WTC11 (cell line): ENCODE results near the gene SEC11A. TPM values are rescaled to one million over a fixed set of nuclear protein-coding genes. Genes with fewer than 3 reads are reported as not detected.
A peak's percentile ranks its signal among the peaks of the same experiment; 100 is the strongest.
"Not testable (repeated sequence)": the region's sequence is repeated elsewhere in the genome, so short reads cannot be mapped to it uniquely, and the experiment has no call there.

Experiments
- ATAC-seq: fragments of 200-7000 bp; cut with Tn5 transposase; 2 replicates; pipeline ENCODE4 v1.10.0; 2021; ENCODE audit warnings: mild to moderate bottlenecking, moderate library complexity
- CTCF ChIA-PET: fragments of 300-600 bp; sonication (Branson Sonifier 250); formaldehyde crosslinking; loops from one replicate; lab custom pipeline; 2021; ENCODE audit warnings: antibody characterized with exemption; lab: Charles Lee
- POLR2A ChIA-PET: fragments of 350-600 bp; sonication (Branson Sonifier 250); formaldehyde crosslinking; loops from one replicate; lab custom pipeline; 2021; ENCODE audit warnings: antibody characterized with exemption; lab: Charles Lee
- DNase-seq: peaks from one replicate; pipeline ENCODE4 v3.0.0; 2021; ENCODE audit warnings: low spot score
- H3K27ac Mint-ChIP-seq: 2 replicates; pipeline ENCODE4 v1.8.0; 2021; ENCODE audit warnings: mixed read lengths
- H3K27me3 Mint-ChIP-seq: 2 replicates; pipeline ENCODE4 v1.8.0; 2021; ENCODE audit warnings: low read depth, mild to moderate bottlenecking, moderate library complexity, mixed read lengths
- H3K36me3 Mint-ChIP-seq: 2 replicates; pipeline ENCODE4 v1.8.0; 2021; ENCODE audit warnings: mixed read lengths
- H3K4me1 Mint-ChIP-seq: 2 replicates; pipeline ENCODE4 v1.8.0; 2022; ENCODE audit warnings: mixed read lengths
- H3K4me3 Mint-ChIP-seq: 2 replicates; pipeline ENCODE4 v1.8.0; 2021; ENCODE audit warnings: mild to moderate bottlenecking, moderate library complexity, mixed read lengths
- H3K9me3 Mint-ChIP-seq: 2 replicates; pipeline ENCODE4 v1.8.0; 2021; ENCODE audit warnings: mixed read lengths
- ESRRA ChIP-seq: sonication (generic); formaldehyde crosslinking; IDR thresholded peaks from 2 replicates; pipeline ENCODE4 v1.8.1; 2022; ENCODE audit warnings: mild to moderate bottlenecking, missing genetic modification reagents, borderline replicate concordance
- IRF2 ChIP-seq: sonication (generic); formaldehyde crosslinking; IDR thresholded peaks from 2 replicates; pipeline ENCODE4 v1.8.0; 2022; ENCODE audit warnings: low read depth, missing genetic modification reagents, borderline replicate concordance
- JUN ChIP-seq: sonication (generic); formaldehyde crosslinking; IDR thresholded peaks from 2 replicates; pipeline ENCODE4 v1.8.0; 2023; ENCODE audit warnings: mild to moderate bottlenecking, missing genetic modification reagents
- MYBL2 ChIP-seq: sonication (generic); formaldehyde crosslinking; IDR thresholded peaks from 2 replicates; pipeline ENCODE4 v1.8.1; 2023; ENCODE audit warnings: mild to moderate bottlenecking, moderate library complexity, missing genetic modification reagents
- NFYB ChIP-seq: sonication (generic); formaldehyde crosslinking; conservative IDR thresholded peaks from 2 replicates; pipeline ENCODE4 v1.8.0; 2022; ENCODE audit warnings: low read depth, missing genetic modification reagents
- PRRX2 ChIP-seq: fragments of 250-450 bp; sonication (Bioruptor Pico); IDR thresholded peaks from 2 replicates; pipeline ENCODE4 v1.8.0; 2021; ENCODE audit warnings: mild to moderate bottlenecking
- SOX15 ChIP-seq: fragments of 250-450 bp; sonication (Bioruptor Pico); IDR thresholded peaks from 2 replicates; pipeline ENCODE4 v1.9.0; 2021; ENCODE audit warnings: mild to moderate bottlenecking
- TP53 ChIP-seq: sonication (generic); formaldehyde crosslinking; IDR thresholded peaks from 2 replicates; pipeline ENCODE4 v1.8.1; 2023; ENCODE audit warnings: mild to moderate bottlenecking, missing genetic modification reagents
- ZNF232 ChIP-seq: sonication (generic); formaldehyde crosslinking; IDR thresholded peaks from 2 replicates; pipeline ENCODE4 v1.8.0; 2022; ENCODE audit warnings: mild to moderate bottlenecking, missing genetic modification reagents
- ZNF317 ChIP-seq: sonication (generic); formaldehyde crosslinking; IDR thresholded peaks from 2 replicates; pipeline ENCODE4 v1.8.1; 2023; ENCODE audit warnings: low read depth, mild to moderate bottlenecking, moderate library complexity, missing genetic modification reagents, borderline replicate concordance
- ZNF396 ChIP-seq: fragments of 250-450 bp; sonication (Bioruptor Pico); IDR thresholded peaks from 2 replicates; pipeline ENCODE4 v1.8.0; 2021; ENCODE audit warnings: mild to moderate bottlenecking, moderate library complexity, borderline replicate concordance
- total RNA-seq: library from RNA; stranded (reverse); gene quantifications from 3 replicates; pipeline ENCODE4 v1.2.3, GENCODE V29; 2021
- TF ChIP-seq, protein P1 (sequence below): sonication (generic); formaldehyde crosslinking; IDR thresholded peaks from 2 replicates; pipeline ENCODE4 v1.8.0; 2022; ENCODE audit warnings: mild to moderate bottlenecking, missing genetic modification reagents
- TF ChIP-seq, protein P2 (sequence below): fragments of 250-450 bp; sonication (Bioruptor Pico); IDR thresholded peaks from 2 replicates; pipeline ENCODE4 v1.9.0; 2021; ENCODE audit warnings: mild to moderate bottlenecking
- TF ChIP-seq, protein P3 (sequence below): sonication (generic); formaldehyde crosslinking; IDR thresholded peaks from 2 replicates; pipeline ENCODE4 v1.8.1; 2023; ENCODE audit warnings: mild to moderate bottlenecking, missing genetic modification reagents, moderate library complexity
- TF ChIP-seq, protein P4 (sequence below): sonication (generic); formaldehyde crosslinking; IDR thresholded peaks from 2 replicates; pipeline ENCODE4 v1.8.1; 2022; ENCODE audit warnings: missing genetic modification reagents, borderline replicate concordance
- TF ChIP-seq, protein P5 (sequence below): sonication (generic); formaldehyde crosslinking; IDR thresholded peaks from 2 replicates; pipeline ENCODE4 v1.8.0; 2022; ENCODE audit warnings: missing genetic modification reagents

Gene SEC11A
- total RNA-seq, 1 experiment from 2014 or later, result 214 TPM

DNA sequence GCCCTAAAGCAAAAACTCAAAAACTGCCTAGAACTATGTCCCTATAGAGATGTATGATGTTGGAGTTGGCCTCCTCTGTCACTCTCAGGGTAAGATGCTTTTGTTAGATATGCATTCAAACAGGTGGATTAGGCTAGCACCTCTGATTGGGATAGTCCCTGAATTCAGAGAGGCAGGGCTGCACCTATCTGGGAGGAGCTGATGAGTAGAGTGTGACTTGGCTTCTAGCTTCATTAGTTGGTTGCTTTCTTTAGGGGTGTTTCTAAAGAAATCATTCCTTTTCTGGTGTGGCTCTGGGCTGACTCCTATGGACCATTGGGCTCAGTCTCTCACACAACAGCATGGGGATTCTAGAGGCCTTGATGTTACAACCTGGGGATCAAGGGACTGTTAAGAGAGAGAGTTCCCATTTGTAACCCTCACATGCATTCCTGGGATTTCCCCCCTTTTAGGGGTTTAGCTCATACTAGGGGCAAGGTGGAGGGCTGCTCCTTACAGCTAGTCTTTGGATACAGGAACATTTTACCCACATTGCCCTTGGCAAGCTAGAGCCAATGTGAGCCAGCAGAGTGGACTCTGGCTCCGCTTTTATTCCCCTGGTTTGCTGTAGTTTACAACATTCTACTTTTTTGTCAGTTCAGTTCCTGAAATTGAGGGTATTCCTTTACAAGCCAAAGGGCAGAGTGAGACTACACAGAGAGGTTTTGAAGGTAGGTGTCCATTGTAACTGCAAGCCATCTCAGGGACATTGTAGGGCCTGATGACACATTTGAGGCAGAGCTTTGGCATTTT, 40.0 kb upstream of the SEC11A start:
- Mint-ChIP-seq H3K27ac (0 out of 2 replicates have a peak overlapping the region, but pooled peaks have one; percentile 55), H3K4me1 (peaks cover 12% of the 10 kb centered on the region), H3K27me3 (no peaks in the 10 kb centered on the region), H3K36me3 (no peaks in the 10 kb centered on the region; the same call in 1 of the 2 replicates), H3K9me3 (no peaks in the 10 kb centered on the region), H3K4me3 (no peak overlapping the region)
- peak; percentile 43 for ATAC-seq
- CTCF ChIA-PET, result interaction anchor here (0.6 to 1.8 kb wide), 7 partner anchors 8 to 185 kb away, joined by 3 to 7 read pairs (median 4); partner anchors contain the start of gene NMB
- DNase-seq, result no peak
- POLR2A ChIA-PET, result no interaction called here
- TF ChIP-seq, protein P1, sequence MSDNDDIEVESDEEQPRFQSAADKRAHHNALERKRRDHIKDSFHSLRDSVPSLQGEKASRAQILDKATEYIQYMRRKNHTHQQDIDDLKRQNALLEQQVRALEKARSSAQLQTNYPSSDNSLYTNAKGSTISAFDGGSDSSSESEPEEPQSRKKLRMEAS (CRISPR knock-in tag), result no peak
- no peak for TF ChIP-seq ZNF396 (CRISPR knock-in tag)
- TF ChIP-seq, protein P2, sequence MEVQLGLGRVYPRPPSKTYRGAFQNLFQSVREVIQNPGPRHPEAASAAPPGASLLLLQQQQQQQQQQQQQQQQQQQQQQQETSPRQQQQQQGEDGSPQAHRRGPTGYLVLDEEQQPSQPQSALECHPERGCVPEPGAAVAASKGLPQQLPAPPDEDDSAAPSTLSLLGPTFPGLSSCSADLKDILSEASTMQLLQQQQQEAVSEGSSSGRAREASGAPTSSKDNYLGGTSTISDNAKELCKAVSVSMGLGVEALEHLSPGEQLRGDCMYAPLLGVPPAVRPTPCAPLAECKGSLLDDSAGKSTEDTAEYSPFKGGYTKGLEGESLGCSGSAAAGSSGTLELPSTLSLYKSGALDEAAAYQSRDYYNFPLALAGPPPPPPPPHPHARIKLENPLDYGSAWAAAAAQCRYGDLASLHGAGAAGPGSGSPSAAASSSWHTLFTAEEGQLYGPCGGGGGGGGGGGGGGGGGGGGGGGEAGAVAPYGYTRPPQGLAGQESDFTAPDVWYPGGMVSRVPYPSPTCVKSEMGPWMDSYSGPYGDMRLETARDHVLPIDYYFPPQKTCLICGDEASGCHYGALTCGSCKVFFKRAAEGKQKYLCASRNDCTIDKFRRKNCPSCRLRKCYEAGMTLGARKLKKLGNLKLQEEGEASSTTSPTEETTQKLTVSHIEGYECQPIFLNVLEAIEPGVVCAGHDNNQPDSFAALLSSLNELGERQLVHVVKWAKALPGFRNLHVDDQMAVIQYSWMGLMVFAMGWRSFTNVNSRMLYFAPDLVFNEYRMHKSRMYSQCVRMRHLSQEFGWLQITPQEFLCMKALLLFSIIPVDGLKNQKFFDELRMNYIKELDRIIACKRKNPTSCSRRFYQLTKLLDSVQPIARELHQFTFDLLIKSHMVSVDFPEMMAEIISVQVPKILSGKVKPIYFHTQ (CRISPR knock-in tag), result no peak
- TF ChIP-seq JUN (CRISPR knock-in tag), result no peak
- TF ChIP-seq ZNF232 (CRISPR knock-in tag), result no peak
- no peak for TF ChIP-seq ZNF317
- no peak for TF ChIP-seq SOX15 (CRISPR knock-in tag)
- TF ChIP-seq, protein P3, sequence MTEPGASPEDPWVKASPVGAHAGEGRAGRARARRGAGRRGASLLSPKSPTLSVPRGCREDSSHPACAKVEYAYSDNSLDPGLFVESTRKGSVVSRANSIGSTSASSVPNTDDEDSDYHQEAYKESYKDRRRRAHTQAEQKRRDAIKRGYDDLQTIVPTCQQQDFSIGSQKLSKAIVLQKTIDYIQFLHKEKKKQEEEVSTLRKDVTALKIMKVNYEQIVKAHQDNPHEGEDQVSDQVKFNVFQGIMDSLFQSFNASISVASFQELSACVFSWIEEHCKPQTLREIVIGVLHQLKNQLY (CRISPR knock-in tag), result no peak
- TF ChIP-seq PRRX2, result no peak
- TF ChIP-seq NFYB (CRISPR knock-in tag), result no peak
- no peak for TF ChIP-seq TP53
- TF ChIP-seq, protein P4, sequence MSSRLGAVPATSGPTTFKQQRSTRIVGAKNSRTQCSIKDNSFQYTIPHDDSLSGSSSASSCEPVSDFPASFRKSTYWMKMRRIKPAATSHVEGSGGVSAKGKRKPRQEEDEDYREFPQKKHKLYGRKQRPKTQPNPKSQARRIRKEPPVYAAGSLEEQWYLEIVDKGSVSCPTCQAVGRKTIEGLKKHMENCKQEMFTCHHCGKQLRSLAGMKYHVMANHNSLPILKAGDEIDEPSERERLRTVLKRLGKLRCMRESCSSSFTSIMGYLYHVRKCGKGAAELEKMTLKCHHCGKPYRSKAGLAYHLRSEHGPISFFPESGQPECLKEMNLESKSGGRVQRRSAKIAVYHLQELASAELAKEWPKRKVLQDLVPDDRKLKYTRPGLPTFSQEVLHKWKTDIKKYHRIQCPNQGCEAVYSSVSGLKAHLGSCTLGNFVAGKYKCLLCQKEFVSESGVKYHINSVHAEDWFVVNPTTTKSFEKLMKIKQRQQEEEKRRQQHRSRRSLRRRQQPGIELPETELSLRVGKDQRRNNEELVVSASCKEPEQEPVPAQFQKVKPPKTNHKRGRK, result no peak
- TF ChIP-seq ESRRA, result no peak
- TF ChIP-seq, protein P5, sequence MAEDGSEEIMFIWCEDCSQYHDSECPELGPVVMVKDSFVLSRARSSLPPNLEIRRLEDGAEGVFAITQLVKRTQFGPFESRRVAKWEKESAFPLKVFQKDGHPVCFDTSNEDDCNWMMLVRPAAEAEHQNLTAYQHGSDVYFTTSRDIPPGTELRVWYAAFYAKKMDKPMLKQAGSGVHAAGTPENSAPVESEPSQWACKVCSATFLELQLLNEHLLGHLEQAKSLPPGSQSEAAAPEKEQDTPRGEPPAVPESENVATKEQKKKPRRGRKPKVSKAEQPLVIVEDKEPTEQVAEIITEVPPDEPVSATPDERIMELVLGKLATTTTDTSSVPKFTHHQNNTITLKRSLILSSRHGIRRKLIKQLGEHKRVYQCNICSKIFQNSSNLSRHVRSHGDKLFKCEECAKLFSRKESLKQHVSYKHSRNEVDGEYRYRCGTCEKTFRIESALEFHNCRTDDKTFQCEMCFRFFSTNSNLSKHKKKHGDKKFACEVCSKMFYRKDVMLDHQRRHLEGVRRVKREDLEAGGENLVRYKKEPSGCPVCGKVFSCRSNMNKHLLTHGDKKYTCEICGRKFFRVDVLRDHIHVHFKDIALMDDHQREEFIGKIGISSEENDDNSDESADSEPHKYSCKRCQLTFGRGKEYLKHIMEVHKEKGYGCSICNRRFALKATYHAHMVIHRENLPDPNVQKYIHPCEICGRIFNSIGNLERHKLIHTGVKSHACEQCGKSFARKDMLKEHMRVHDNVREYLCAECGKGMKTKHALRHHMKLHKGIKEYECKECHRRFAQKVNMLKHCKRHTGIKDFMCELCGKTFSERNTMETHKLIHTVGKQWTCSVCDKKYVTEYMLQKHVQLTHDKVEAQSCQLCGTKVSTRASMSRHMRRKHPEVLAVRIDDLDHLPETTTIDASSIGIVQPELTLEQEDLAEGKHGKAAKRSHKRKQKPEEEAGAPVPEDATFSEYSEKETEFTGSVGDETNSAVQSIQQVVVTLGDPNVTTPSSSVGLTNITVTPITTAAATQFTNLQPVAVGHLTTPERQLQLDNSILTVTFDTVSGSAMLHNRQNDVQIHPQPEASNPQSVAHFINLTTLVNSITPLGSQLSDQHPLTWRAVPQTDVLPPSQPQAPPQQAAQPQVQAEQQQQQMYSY, result no peak
- no peak for TF ChIP-seq MYBL2 (CRISPR knock-in tag)
- TF ChIP-seq IRF2 (CRISPR knock-in tag), result no peak

DNA sequence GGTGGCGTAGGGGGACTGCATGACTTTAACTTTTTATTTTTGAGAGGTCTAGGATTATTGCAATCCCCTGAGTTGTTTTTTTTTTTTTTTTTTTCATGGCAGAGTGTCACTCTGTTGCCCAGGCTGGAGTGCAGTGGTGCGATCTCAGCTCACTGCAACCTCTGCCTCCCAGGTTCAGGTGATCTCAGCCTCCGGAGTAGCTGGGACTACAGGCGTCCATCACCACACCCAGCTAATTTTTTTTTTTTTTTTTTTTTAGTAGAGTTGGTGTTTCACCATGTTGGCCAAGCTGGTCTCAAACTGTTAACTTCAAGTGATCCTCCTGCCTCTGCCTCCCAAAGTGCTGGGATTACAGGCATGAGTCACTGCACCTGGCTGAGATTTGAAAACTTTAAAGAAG, 39.0 kb upstream of the SEC11A start:
- Mint-ChIP-seq H3K4me1 (peaks cover 22% of the 10 kb centered on the region), H3K27ac (0 out of 2 replicates have a peak overlapping the region, but pooled peaks have one; percentile 41)
- not testable (repeated sequence) for H3K36me3 Mint-ChIP-seq, H3K27me3 Mint-ChIP-seq, ATAC-seq, H3K9me3 Mint-ChIP-seq, DNase-seq, H3K4me3 Mint-ChIP-seq
- ChIA-PET CTCF (interaction anchor here (0.6 to 1.8 kb wide), 4 partner anchors 44 to 184 kb away, joined by 3 to 7 read pairs (median 4); partner anchors contain the start of gene NMB), POLR2A (interaction anchor here (0.6 to 0.7 kb wide), 2 partner anchors 58 to 112 kb away, joined by 3 to 6 read pairs; no protein-coding TSS in a partner anchor)
